GM12864 (cell line): Measurements from ENCODE around the gene UBLCP1.
"Not testable (repeated sequence)": the region's sequence is repeated elsewhere in the genome, so short reads cannot be mapped to it uniquely, and the experiment has no call there.

Experiments used
- DNase-seq: peaks from one replicate; pipeline ENCODE4 v3.0.0-alpha.2; 2011; ENCODE audit warnings: low read depth
- H3K4me3 ChIP-seq: 2 replicates; pipeline ENCODE4 v1.5.1; 2011; ENCODE audit warnings: mild to moderate bottlenecking, low read depth, low read length, control low read depth
- TF ChIP-seq, protein P1 (sequence below): IDR thresholded peaks from 2 replicates; pipeline ENCODE4 v1.5.1; 2011; ENCODE audit warnings: low read depth, mild to moderate bottlenecking, moderate library complexity, low read length, control low read depth, inconsistent platforms; ENCODE audit errors: missing control alignments

Gene UBLCP1

DNA sequence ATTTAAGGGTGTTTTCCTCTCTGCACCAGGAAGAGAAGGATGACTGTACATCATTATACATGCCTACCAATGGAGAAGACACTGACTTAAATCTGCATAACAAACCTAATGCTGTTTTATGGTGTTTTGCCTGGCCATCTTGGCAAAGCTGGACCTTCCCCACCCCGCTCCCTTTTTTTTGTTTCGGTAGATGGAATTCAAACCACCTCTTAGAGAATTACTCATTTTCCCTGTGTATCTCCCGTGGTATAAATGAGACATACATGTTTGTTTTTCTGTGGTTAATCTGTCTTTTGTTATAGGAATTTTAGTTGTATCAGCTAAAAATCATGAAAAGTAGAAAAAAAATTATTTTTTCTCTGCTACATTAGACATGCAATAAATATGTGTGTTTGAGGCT is 38.4 kb downstream of the UBLCP1 start:
- H3K4me3 ChIP-seq, result no peak overlapping the region
- TF ChIP-seq, protein P1, sequence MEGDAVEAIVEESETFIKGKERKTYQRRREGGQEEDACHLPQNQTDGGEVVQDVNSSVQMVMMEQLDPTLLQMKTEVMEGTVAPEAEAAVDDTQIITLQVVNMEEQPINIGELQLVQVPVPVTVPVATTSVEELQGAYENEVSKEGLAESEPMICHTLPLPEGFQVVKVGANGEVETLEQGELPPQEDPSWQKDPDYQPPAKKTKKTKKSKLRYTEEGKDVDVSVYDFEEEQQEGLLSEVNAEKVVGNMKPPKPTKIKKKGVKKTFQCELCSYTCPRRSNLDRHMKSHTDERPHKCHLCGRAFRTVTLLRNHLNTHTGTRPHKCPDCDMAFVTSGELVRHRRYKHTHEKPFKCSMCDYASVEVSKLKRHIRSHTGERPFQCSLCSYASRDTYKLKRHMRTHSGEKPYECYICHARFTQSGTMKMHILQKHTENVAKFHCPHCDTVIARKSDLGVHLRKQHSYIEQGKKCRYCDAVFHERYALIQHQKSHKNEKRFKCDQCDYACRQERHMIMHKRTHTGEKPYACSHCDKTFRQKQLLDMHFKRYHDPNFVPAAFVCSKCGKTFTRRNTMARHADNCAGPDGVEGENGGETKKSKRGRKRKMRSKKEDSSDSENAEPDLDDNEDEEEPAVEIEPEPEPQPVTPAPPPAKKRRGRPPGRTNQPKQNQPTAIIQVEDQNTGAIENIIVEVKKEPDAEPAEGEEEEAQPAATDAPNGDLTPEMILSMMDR, result no peak
- no peak for DNase-seq

DNA sequence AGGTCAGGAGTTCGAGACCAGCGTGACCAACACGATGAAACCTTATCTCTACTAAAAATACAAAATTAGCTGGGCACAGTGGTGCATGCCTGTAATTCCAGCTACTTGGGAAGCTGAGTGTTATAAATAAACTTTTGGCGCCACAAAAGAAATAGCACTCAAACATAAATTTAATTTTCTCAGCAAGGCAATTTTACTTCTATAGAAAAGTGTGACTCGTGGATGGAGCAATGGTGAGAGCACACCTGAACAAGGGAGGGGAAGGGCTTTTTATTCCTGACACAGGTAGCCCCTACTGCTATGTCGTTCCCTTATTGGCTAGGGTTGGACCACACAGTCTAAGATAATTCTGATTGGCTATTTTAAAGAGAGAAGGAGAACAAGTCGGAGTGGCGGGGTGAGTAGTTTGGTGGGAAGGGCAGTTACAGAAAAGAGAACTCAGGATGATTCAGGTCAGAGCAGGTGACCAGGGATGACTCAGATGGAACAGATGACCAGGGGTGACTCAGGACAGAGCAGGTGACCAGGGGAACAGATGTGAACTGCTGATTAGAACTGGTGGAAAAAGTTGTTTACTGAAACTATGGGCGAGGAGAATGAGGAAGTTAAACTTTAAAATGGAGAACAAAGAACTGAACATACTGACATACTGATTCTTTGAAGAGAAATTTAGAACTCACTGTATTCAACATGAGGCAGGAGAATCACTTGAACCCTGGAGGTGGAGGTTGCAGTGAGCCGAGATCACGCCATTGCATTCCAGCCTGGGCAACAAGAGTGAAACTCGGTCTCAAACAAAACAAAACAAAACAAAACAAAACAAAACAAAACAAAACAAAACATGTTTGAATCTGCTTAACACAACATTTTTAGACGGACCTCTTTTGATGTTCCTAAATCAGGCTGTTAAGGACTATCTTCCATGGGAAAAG is 39.1 kb downstream of the UBLCP1 start:
- DNase-seq, H3K4me3 ChIP-seq: not testable (repeated sequence)

DNA sequence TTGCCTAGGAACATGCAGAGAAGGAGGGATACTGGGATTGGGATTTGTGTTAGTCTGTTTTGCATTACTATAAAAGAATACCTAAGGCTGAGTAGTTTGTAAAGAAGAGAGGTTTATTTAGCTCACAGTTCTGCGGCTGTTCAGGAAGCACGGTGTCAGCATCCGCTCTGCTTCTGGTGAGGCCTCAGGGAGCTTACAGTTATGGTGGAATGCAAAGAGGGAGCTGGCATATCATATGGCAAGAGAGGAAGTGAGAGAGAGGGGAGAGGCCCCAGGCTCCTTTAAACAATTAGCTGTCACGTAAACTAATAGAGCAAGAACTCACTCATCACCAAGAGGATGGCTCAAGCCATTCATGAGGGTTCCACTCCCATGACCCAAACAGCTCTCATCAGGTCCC is 40.2 kb downstream of the UBLCP1 start:
- DNase-seq, result no peak
- H3K4me3 ChIP-seq, result no peak overlapping the region
- TF ChIP-seq, protein P1, result no peak

DNA sequence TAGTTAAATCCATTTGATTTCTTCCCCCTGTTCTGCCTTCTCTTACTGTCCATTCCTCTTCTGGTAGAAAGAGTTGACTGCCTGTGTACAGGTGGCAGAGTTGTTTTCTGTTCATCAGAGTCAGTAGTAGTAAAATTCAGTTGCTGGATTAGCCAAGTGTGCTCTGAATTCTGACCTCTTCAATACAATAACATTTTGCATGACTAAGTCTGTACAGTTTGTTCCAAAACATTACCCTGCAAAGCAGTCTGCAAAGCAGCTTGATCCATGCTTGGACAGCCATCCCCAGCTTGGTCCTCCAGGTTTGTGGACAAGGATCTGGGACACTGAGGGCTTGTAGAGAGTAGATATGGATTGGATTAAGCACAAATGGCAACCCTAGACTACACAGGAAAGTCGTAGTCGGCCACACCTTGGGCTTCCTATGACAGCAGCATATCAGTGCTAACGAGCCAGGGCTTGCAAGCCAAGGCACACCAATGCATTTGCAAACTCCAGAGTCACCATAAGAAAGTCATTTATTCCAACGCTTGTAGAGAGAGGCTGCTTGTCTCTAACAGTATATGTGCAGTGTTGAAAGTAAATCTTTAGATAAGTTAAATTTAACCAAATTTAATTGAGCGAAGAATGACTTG is 42.0 kb downstream of the UBLCP1 start:
- no peak for DNase-seq
- TF ChIP-seq, protein P1, result no peak

DNA sequence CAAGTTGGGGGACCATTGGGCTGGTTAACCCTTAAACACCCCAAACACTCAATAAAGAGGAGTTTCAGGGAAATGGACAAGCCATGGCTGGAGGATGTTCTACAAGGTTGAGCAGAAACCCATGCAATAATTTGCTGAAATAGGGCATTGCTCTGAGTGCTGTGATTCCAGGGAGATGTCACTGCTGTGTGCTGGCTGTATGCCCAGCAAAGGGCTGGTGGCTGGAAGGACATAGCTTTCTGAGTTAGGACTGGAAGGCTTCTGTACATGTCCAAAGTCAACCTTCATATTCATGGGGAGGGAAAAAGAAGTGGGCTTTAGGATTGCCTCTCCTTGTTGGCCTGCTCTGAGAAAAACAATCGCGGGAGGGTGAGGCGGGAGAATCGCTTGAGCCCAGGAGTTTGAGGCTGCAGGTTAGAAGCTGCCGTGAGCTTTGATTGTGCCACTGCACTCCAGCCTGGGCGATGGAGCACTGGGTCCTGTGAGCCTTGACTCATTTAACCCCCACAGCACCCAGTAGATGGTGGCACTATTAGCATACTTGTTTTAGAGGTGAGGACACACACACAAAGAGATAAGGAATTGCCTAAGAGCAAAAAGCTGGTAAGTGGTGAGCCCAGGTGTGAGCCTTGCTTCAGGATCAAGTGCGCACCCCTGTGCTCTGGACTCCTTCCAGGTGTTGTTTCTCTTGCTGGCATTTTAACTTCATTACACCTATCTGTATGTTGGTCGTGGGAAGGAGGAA is 46.8 kb downstream of the UBLCP1 start:
- no peak overlapping the region for H3K4me3 ChIP-seq
- TF ChIP-seq, protein P1, result no peak
- DNase-seq, result no peak

More for the DNA sequence above, 42.0 kb downstream of the UBLCP1 start:
- no peak overlapping the region for H3K4me3 ChIP-seq

DNA sequence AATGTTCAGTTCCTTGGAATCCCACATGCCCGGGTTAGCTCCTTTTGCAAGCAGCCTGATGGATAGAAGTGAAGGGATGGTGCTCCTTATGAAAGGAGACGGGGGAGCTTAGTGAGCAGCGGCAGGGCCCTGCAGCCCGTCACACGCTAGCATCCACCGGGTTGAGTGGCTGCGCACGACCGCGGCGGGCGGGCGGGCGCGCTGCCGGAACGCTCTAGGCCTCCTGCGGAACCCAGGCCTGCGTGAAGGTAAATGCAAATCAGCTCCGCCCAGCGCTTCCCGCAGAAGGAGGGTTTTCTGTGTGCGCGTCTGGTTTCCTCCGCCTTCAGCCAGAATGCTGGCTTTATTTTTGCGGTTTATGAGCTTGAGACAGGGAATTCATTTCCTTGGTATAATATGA is 47.4 kb downstream of the UBLCP1 start:
- DNase-seq, result no peak
- TF ChIP-seq, protein P1, result no peak
- no peak overlapping the region for H3K4me3 ChIP-seq

DNA sequence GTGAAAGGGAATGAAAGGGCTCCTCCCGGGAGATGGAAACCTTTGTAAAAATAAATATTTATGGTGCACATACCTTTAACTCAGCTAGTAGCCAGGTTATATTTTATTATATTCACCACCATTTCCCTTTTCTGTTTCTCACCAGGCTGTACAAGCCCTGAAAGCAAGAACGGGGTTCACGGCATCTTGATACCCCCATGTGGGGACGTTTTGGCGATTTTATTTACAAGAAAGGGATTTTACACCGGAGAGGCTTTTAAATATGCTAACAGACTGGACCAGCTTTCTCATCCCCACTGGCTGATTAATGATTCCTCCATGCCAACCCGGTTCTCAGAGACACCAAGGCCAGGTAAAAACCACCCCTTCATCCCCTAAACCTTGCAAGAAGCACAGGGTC is 48.0 kb downstream of the UBLCP1 start:
- no peak overlapping the region for H3K4me3 ChIP-seq
- no peak for DNase-seq
- TF ChIP-seq, protein P1, result no peak
